SU-DHL-6 (cell line): ENCODE measurements around the gene TMEM245.

ENCODE experiments used
- H2AFZ ChIP-seq: fragments of 200-600 bp; sonication (generic); 2 replicates; pipeline ENCODE4 v1.6.1; 2014; ENCODE audit warnings: low read depth, mild to moderate bottlenecking, moderate library complexity, mixed read lengths, antibody characterized with exemption, low read length; ENCODE audit not compliant: severe bottlenecking
- H3F3A ChIP-seq: fragments of 200-600 bp; shearing (Covaris generic); 2 replicates; pipeline ENCODE4 v1.6.0; 2016; ENCODE audit warnings: antibody characterized with exemption, mild to moderate bottlenecking; ENCODE audit not compliant: insufficient read depth
- H3K27ac ChIP-seq: fragments of 200-600 bp; sonication (generic); 2 replicates; pipeline ENCODE4 v1.5.1; 2016; ENCODE audit warnings: low read depth, mild to moderate bottlenecking, low read length, moderate library complexity, mixed read lengths
- H3K27me3 ChIP-seq: fragments of 200-600 bp; sonication (generic), shearing (Covaris generic); 2 replicates; pipeline ENCODE4 v1.6.0; 2014; ENCODE audit warnings: mild to moderate bottlenecking, low read length
- H3K36me3 ChIP-seq: fragments of 200-600 bp; sonication (generic); 2 replicates; pipeline ENCODE4 v1.6.1; 2014; ENCODE audit warnings: mild to moderate bottlenecking, low read length, mixed read lengths
- H3K4me2 ChIP-seq: fragments of 300-600, 200-600 bp; shearing (Covaris generic), sonication (generic); 2 replicates; pipeline ENCODE4 v1.6.0; 2014; ENCODE audit warnings: low read length, low read depth, mild to moderate bottlenecking; ENCODE audit not compliant: poor library complexity, severe bottlenecking
- H3K4me3 ChIP-seq: fragments of 200-600 bp; sonication (generic); 2 replicates; pipeline ENCODE4 v1.5.1; 2014; ENCODE audit warnings: antibody characterized with exemption, low read length, mild to moderate bottlenecking, mixed read lengths; ENCODE audit not compliant: insufficient read depth, poor library complexity, severe bottlenecking
- H3K79me2 ChIP-seq: fragments of 200-600 bp; sonication (generic); 2 replicates; pipeline ENCODE4 v1.6.1; 2014; ENCODE audit warnings: mild to moderate bottlenecking, low read length, moderate library complexity; ENCODE audit not compliant: insufficient read depth
- H3K9ac ChIP-seq: fragments of 200-600 bp; sonication (generic); 2 replicates; pipeline ENCODE4 v1.7.0; 2014; ENCODE audit warnings: mild to moderate bottlenecking, low read length
- H3K9me2 ChIP-seq: fragments of 200-600 bp; sonication (generic); replicated peaks from 2 replicates; pipeline ENCODE4 v1.6.1; 2014; ENCODE audit warnings: low read length; ENCODE audit not compliant: insufficient read depth
- H3K9me3 ChIP-seq: fragments of 200-600 bp; sonication (generic); 2 replicates; pipeline ENCODE4 v1.6.1; 2014; ENCODE audit warnings: low read length, mixed read lengths; ENCODE audit not compliant: insufficient read depth
- H4K20me1 ChIP-seq: fragments of 200-600 bp; sonication (generic); 2 replicates; pipeline ENCODE4 v1.6.1; 2014; ENCODE audit warnings: low read depth, mild to moderate bottlenecking, antibody characterized with exemption, low read length, moderate library complexity, mixed read lengths
- CTCF ChIP-seq: fragments of 200-600 bp; sonication (generic); IDR thresholded peaks from one replicate; pipeline ENCODE4 v1.5.1; 2017; ENCODE audit warnings: antibody characterized with exemption, mild to moderate bottlenecking, low read length, moderate library complexity; ENCODE audit not compliant: insufficient read depth, poor library complexity, severe bottlenecking
- EZH2phosphoT487 ChIP-seq: fragments of 200-600 bp; sonication (generic), shearing (Covaris generic); conservative IDR thresholded peaks from 2 replicates; pipeline ENCODE4 v1.6.1; 2018; ENCODE audit warnings: mild to moderate bottlenecking, antibody characterized with exemption, low read length, moderate library complexity, mixed read lengths

Gene TMEM245

DNA sequence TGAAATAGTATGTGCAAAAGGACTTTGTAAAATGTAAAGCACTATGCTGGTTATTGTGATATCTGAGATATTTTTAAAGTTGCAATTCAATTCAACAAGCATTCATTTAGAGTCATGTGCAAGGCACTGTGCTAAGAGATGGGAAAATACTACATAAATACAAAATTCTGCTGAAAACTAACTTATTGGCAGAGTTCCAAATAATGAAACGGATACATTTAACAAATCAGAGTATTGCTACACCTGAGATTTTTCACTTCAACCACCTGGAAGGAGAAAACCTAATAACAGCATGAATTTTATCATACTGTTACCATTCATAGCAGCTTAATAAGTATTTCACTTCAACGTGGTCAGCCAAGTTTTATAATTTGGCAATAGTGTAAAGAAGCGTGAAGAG, 100.3 kb downstream of the TMEM245 start:
- H3K4me3 ChIP-seq, result no peak overlapping the region
- no peak overlapping the region for H3K27ac ChIP-seq
- 0 out of 2 replicates have a peak, but pooled peaks cover 6% of the 10 kb centered on the region for H3K79me2 ChIP-seq
- H3F3A ChIP-seq, result peaks cover 21% of the 10 kb centered on the region
- H3K27me3 ChIP-seq, result no peaks in the 10 kb centered on the region
- peaks cover 10% of the 10 kb centered on the region; the same call in 1 of the 2 replicates for H3K36me3 ChIP-seq
- H3K9me3 ChIP-seq, result no peaks in the 10 kb centered on the region
- H2AFZ ChIP-seq, result no peak overlapping the region
- no peaks in the 10 kb centered on the region for H3K9me2 ChIP-seq
- no peak overlapping the region for H3K9ac ChIP-seq
- H4K20me1 ChIP-seq, result no peaks in the 10 kb centered on the region
- H3K4me2 ChIP-seq, result no peak overlapping the region
- TF ChIP-seq EZH2phosphoT487 (no peak), CTCF (no peak)

DNA sequence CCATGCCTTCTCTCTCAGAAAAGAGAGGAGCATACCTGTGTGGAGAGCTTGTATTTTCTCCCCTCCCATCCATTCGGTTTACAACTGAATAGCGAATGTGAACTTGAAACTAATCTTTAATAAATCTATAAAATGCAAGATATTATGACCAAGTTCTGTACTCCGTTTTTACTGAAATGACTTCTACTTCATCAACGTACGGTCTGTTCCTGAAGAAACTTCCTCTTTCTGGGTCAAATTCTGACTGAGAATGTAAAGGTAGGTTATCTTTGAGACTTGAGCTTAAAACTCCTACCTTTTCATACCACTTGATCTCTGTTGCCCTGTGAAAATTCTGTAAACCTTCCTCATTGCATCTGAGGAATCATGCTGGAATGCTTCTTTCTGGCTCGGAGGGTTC, 102.3 kb downstream of the TMEM245 start:
- Histone ChIP-seq H3K9me3 (no peaks in the 10 kb centered on the region), H3K4me2 (no peak overlapping the region), H3K27ac (no peak overlapping the region), H3K4me3 (no peak overlapping the region), H3F3A (peaks cover 29% of the 10 kb centered on the region), H3K9me2 (no peaks in the 10 kb centered on the region), H3K27me3 (no peaks in the 10 kb centered on the region), H3K79me2 (peaks cover 1% of the 10 kb centered on the region; the same call in 1 of the 2 replicates), H2AFZ (no peak overlapping the region), H4K20me1 (no peaks in the 10 kb centered on the region), H3K9ac (no peak overlapping the region), H3K36me3 (peaks cover 10% of the 10 kb centered on the region; the same call in 1 of the 2 replicates)
- TF ChIP-seq EZH2phosphoT487, result no peak
- no peak for TF ChIP-seq CTCF

GRCh38 chr9:109017061-109017460, 102.7 kb downstream of the TMEM245 start:
- no peak overlapping the region for H3K27ac ChIP-seq
- no peak for TF ChIP-seq CTCF
- TF ChIP-seq EZH2phosphoT487, result no peak
- H3K36me3 ChIP-seq, result peaks cover 10% of the 10 kb centered on the region; the same call in 1 of the 2 replicates
- no peak overlapping the region for H3K9ac ChIP-seq
- H3K9me3 ChIP-seq, result no peaks in the 10 kb centered on the region
- no peak overlapping the region for H2AFZ ChIP-seq
- H3K4me2 ChIP-seq, result no peak overlapping the region
- H3K79me2 ChIP-seq, result peaks cover 5% of the 10 kb centered on the region; the same call in 1 of the 2 replicates
- H3K9me2 ChIP-seq, result no peaks in the 10 kb centered on the region
- no peak overlapping the region for H3K4me3 ChIP-seq
- H3F3A ChIP-seq, result peaks cover 29% of the 10 kb centered on the region
- H4K20me1 ChIP-seq, result peaks cover 2% of the 10 kb centered on the region; the same call in 1 of the 2 replicates
- H3K27me3 ChIP-seq, result no peaks in the 10 kb centered on the region
